HG03378 (cell line): ENCODE data around the gene THRAP3.
"Not testable (repeated sequence)": the region's sequence is repeated elsewhere in the genome, so short reads cannot be mapped to it uniquely, and the experiment has no call there.

Experiments
- ATAC-seq: cut with Tn5 transposase; IDR thresholded peaks from one replicate; pipeline ENCODE4 v1.9.1; 2021; ENCODE audit warnings: mild to moderate bottlenecking, moderate library complexity; ENCODE audit not compliant: unreplicated experiment

Gene THRAP3

DNA sequence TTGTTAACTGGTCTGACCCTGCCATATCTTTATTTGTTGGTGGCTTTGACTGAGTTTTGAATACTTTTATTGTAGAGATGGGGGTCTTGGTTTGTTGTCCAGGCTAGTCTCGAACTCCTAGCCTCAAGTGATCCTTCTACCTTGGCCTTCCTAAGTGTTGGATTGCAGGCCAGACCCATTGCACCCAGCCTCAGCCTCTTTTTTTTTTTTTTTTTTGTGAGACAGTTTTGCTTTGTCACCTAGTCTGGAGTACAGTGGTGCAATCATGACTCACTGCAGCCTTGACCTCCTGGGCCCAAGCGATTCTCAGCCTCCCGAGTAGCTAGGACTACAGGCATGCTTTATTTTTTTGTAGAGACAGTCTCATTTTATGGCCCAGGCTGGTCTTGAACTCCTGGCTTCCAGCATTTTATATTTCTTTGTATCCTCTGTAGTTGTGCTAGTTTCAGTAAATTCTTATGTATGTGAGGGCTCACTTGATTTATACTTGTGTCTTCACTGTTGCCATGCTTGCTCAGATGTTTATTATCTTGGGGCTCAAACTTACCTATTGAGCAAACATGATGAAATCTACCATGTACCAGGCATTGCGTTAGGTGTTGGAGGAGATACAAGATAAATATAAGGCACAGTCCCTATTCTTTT, 24.1 kb downstream of the THRAP3 start:
- ATAC-seq: no peak

DNA sequence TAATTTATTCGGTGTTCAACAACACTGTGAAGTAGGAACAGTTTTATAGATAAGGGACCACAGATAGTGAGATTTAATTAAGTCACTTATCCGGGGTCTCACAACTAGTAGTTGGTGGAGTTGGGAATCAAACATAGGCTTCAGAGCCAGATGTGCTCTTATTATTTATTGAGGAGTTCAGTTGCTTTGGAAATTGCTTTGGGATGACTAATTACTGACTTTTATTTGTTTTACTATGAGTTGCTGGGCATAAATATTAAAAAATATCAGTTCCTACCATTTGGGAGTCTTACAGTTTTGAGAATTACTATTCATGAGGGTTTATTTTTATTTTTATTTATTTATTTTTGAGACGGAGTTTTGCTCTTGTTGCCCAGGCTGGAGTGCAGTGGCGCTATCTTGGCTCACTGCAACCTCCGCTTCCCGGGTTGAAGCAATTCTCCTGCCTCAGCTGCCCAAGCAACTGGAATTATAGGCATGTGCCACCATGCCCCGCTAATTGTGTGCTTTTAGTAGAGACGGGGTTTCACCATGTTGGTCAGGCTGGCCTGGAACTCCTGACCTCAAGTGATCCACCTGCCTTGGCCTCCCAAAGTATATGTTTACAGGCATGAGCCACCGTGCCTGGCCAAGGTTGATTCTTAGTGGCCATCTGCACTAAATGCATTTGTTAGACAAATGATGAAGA, 27.7 kb downstream of the THRAP3 start:
- ATAC-seq: no peak

- not testable (repeated sequence) for ATAC-seq
These were observed 28.2 kb downstream of the THRAP3 start for GRCh38 chr1:36252482-36252824.

DNA sequence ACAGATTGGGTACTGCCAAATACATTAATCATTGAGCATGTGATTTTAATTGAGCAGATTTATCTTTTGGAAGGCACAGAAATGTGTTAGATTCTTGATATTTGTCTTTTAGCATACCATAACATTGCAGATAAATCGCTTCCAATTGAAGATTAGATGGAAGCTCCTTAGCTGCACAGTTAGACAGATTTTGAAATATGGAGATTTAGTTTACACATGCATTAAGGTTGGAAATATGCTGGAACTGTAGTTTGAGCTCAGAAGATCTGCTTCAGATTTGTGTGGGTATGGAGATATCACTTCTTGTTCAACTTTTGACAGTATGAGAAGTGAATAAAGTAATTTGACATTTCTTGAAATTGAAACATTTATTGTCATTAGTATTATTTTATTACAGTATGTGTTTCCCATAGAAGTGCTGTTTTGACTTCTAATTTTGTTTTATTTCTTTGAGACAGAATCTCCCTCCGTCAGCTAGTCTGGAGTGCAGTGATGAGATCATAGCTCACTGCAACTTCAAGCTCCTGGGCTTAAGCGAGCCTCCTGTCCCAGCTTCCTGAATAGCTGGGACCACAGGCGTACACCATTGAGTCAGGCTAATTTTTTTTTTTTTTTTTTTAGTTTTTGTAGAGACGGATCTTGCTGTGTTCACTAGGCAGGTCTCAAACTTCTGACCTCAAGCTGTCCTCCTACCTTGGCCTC, 29.1 kb downstream of the THRAP3 start:
- ATAC-seq: no peak

GRCh38 chr1:36256558-36257374, 32.5 kb downstream of the THRAP3 start:
- ATAC-seq: no peak

DNA sequence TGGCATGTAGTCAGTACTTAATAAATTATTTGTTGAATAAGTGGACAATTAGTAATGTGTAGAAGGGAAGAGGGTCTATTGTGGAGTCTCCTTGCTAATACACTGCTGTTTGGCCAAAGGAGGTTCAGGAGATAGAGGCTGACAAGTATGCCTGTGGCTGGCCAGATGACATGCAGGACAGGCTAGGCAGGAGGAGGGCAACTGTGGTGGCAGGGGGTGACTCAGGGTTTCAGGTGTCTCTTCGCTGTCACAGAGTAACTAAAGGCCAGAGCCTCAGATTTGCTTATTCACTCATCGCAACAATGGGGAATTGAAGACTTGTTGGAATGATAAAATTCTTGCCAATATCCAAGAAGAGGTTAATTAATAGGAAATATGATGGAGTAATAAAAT, 33.1 kb downstream of the THRAP3 start:
- ATAC-seq: no peak

DNA sequence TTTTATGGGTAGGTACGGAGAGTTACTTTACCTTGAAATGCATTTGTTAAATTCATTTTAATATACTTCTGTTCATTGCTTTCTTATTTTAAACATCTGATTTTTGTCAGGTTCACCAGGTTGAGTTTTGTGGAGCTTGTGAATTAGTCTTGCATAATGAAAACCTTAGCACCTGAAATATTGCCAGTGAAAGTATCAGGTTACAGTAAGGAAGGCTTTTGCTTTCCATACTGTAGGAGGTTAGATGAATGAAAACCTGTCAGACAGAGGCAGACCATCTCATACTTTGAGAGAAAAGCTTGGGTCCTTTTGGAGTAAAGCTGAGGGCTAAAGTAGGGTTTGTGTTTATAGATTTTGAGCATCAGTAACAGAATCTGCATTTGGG, 34.7 kb downstream of the THRAP3 start:
- no peak for ATAC-seq

DNA sequence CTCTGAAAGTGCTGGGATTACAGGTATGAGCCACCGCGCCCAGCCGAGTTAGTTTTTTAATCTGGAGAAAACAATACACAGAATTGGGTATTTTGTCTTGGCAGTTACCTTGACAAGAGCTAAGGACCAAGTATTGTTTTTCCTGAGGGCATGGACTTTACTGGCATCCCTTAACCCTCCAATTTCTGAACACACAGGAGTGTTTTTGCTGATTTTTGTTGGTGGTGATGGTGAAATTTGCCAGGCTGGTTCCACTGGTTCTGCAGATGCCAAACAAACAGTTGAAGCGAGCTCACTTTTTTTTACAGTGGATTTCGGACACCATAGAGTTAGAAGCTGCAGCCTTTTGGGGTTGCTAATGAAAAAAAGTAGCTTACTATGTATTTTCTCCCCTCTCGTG, 44.7 kb downstream of the THRAP3 start:
- ATAC-seq: no peak

GRCh38 chr1:36269408-36269838, 45.2 kb downstream of the THRAP3 start:
- no peak for ATAC-seq

- ATAC-seq: no peak
These were observed 48.8 kb downstream of the THRAP3 start for GRCh38 chr1:36273024-36273423.

GRCh38 chr1:36274201-36274600, 50.0 kb downstream of the THRAP3 start:
- ATAC-seq: no peak

DNA sequence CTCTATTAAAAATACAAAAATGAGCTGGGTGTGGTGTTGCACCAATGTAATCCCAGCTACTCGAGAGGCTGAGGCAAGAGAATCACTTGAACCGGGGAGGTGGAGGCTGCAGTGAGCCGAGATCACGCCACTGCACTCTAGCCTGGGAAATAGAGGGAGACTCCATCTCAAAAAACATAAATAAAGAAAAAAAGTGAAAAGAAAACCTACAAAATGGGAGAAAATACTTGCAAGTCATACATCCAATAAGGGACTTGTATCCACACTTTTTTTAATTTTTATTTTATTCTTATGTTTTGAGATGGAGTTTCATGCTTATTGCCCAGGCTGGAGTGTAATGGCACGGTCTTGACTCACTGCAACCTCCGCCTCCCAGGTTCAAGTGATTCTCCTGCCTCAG, 52.4 kb downstream of the THRAP3 start:
- no peak for ATAC-seq

DNA sequence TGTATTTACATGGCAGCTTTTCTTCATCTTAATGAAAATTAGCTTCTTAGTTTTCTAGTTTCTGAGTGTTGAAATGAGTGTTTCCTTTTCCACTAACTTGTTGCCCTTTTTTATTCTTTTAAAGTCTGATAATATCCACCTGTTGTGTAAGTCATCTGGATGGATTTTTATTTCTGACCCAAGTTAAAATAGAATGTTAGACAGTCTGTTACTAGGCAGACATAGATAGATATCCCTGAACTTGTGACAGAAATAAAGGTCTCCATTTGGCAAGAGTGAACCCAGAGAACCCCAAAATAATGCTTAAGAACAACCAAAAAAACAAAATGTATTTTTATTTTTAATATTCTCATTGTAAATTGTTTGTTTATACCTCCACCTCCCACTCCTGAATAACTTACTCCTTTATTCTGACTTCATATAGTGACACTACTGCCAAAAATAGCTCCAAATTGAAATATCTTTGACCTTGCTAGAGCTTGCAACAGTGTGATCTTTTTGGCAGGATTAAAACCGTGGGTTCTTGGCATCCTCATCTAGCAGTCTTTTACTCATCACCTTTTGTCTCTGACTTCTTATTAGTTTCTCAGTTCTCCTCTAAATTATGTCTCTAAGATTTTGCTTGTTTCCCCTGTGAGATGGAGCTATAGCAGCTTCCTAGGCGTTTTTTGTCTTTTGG, 55.0 kb downstream of the THRAP3 start:
- no peak for ATAC-seq

DNA sequence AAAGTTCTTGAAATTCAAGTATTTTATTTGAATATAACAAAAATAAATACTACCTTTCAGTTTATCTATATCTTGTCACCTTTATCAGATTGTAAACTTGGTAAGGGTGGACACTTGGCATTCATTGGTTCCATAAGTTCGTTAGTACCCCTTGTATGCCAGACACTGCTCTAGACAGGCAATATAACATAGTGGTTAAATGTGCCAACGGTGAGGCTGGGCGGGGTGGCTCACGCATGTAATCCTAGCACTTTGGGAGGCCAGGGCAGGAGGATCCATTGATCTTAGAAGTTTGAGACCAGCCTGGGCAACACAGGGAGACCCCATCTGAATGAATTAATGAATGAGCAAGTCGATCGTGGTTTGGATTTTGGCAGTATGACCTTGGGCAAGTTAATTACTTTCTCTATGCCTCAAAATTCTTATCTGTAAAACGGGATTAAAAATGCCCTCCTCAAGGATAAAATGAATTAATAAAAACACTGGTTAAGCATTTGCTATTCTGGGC, 55.6 kb downstream of the THRAP3 start:
- ATAC-seq: no peak

DNA sequence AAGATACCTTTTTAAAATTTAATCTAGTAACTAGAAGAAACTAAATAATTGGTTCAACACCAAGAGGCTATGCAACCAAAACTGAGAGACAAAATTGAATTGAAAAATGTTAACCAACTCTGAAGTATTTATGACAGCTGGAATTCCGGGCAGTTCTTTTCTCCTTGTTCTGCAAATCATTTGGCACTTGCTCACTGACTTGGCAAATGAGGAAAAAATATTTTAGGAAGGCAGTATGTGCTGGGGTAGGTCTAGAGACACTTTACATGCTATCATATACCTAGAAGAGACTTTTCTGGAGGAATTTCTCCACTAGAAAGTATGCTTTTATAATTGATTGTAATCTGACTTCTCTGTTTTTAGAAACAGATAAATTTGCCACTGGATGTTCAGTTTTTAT, 59.8 kb downstream of the THRAP3 start:
- ATAC-seq: no peak

GRCh38 chr1:36284517-36284916, 60.3 kb downstream of the THRAP3 start:
- ATAC-seq: no peak

DNA sequence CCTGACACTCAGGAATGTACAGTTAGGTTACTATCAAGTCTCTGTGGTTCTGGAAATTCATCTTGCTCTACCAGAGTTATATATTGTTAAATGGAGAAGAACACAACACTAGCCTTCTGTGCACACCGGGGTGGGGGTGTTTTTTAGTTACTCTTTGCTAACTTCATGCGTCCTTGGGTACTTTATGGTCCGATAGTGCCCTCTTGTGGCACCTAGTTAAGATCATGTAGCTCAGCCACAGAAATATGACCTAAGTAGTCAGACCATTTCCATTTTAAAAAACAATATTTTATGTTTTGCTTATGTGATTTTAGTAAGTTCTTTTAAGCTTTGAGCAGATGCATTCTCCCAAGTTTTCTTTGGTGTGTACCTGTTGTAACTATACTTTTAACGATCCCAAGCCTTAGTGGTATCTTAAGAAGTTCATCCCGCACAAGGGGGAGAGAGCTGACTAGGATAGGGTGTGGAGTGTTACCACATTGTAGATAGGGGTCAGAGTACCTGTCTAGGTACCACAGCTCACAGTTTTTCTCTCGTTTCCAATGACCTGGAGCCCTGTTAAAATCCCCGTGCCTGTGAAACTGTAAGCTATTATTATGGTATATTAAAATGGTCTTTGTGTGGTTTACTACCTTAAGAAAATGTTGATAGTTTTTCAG, 61.3 kb downstream of the THRAP3 start:
- no peak for ATAC-seq

GRCh38 chr1:36286802-36287201, 62.6 kb downstream of the THRAP3 start:
- no peak for ATAC-seq

DNA sequence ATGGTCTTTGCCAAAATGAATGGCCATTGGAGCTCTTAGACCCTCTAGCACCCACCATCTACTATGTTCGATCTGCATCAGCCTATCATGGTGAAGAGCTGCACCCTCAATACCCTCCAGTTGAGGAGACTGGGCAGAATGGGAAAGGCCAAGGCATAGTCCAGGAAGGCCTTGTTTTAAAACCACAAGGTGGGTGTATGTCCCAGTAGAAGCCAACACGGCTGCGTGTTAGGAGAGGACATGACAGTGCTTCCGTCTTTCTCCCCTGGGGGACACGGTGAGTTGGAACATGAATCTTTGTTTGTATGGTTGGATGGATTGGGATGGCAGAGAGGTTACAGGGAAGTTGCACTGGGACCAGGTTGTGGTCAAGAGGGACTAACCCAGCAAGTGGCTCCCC, 63.4 kb downstream of the THRAP3 start:
- no peak for ATAC-seq

GRCh38 chr1:36295390-36295789, 71.1 kb downstream of the THRAP3 start:
- ATAC-seq: no peak
